ENCODE measurements around the gene DCBLD1.

- TF ChIP-seq, protein P1, sequence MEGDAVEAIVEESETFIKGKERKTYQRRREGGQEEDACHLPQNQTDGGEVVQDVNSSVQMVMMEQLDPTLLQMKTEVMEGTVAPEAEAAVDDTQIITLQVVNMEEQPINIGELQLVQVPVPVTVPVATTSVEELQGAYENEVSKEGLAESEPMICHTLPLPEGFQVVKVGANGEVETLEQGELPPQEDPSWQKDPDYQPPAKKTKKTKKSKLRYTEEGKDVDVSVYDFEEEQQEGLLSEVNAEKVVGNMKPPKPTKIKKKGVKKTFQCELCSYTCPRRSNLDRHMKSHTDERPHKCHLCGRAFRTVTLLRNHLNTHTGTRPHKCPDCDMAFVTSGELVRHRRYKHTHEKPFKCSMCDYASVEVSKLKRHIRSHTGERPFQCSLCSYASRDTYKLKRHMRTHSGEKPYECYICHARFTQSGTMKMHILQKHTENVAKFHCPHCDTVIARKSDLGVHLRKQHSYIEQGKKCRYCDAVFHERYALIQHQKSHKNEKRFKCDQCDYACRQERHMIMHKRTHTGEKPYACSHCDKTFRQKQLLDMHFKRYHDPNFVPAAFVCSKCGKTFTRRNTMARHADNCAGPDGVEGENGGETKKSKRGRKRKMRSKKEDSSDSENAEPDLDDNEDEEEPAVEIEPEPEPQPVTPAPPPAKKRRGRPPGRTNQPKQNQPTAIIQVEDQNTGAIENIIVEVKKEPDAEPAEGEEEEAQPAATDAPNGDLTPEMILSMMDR (IDR thresholded peaks at IDR 0.05) = no peak
- TF ChIP-seq EZH2 (IDR thresholded peaks at IDR 0.05) (no peak), EZH2phosphoT487 (IDR thresholded peaks at IDR 0.05) (no peak)
Observed at GRCh38 chr6:117561128-117561527, 78.7 kb downstream of the DCBLD1 start.

All from neural progenitor cell (in vitro differentiated cells).